HG02884 (cell line): ENCODE measurements around the gene PIP5K1C.

Experiments used
- ATAC-seq: cut with Tn5 transposase; IDR thresholded peaks from one replicate; pipeline ENCODE4 v1.9.1; 2021; ENCODE audit warnings: mild to moderate bottlenecking, moderate library complexity; ENCODE audit not compliant: unreplicated experiment

Gene PIP5K1C

DNA sequence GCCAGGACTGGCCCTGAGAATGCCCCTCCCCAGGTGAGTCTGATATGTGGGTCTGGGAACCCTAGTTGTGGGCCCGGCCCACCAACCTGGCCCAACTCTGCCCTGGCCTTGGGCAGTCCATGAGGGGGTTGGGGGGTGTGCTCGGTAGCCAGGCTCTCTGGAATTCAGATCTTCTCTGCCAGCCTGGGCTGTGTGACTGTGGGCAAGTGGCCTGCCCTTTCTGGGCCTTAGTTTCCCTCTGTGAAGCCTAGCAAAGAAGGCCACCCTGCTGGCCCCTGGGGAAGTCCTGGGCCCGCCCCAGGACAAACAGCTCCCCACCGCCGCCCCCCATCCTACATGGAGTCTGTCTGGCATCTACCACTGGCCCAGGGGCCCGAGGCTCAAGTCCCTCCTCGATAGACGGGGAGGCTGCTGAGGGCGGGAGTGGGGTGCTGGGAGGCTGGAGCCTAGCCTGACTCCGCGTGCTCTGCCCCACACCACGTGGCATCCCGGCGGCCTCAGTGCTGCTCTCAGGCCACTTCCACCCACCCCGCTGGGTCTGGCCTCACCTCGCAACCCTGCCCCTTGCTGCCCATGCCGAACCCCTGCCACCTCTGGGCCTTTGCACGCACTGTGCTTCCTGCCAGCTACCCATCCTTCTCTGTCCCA lies 85.3 kb downstream of the PIP5K1C start:
- ATAC-seq, result no peak

DNA sequence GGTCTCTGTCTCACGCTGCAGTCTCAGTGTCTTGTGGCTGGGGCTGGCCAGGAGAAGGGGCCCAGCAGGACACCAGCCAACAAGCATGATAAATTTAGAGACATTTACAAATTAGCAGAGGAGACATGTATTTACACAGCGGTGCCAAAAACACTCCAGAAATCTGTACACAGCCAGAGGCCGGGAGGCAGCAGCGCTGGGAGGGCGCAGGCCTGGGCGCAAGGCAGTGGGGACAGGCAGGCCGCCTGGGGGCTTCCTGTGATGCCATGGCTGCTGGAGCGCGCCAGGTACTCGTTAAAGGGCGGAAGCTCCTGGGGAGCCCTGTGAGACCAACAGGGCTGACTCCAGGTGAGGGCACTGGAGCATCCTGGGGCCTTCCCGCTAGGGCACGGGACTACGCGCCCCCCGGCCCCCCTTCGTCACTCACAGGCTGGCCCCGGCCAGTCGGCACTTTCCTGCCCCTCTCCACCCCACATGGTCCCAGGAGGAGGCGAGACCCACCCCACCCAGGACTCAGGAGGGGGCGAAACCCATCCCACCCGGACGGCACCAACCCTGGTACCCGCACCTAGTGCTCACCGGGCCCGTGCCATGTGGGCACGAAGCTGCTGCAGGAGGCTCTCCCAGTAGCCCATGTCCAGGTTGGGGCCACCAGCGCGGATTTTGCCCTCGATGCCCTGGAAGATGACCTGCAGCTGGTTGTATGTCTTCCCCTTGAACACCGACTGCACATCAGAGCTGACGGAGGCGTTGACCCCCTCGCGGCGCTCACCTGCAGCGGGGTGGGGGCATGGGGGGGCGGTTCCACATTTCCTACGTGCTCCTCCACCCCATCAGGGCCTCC lies 86.2 kb downstream of the PIP5K1C start:
- no peak for ATAC-seq

DNA sequence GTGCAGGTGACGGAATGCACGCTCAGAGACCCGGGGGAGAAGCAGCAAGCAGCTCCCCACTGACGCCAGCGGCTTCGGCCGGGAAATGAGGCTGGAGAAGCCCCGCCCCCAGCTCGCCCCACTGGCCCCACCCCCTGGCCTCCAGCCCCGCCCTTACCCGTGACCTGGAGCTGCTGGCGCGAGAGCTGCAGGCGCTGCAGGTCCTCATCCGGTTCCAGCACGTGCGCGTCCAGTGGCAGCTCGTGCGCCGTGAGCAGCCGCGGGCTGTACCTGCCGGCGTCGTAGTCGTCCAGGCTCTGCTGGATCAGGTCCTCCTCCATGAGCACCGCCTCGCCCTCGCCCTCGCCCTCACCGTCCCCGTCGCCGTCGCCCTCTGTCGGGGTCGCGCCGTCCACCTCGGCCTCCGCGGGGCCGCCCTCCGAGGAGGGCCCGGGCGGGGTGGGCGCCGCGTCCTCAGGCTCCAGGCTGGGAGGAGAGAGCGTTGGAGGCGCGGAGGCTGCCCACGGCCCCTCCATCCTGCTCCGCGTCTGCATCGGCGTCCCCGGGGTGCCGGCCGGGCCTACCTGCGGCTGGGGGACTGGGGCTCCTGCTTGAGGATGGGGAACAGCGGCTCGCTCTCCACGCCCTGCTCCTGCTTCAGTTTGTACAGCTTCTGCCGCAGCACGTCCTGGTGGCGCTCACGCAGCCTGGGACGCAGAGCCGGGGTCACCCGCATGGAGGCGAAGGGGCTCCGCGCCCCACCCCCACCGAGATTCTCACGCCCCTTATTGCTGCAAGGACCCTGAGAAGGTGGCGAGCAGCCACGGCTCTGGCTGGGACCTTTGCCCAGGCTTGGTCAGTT lies 87.1 kb downstream of the PIP5K1C start:
- ATAC-seq, result no peak

DNA sequence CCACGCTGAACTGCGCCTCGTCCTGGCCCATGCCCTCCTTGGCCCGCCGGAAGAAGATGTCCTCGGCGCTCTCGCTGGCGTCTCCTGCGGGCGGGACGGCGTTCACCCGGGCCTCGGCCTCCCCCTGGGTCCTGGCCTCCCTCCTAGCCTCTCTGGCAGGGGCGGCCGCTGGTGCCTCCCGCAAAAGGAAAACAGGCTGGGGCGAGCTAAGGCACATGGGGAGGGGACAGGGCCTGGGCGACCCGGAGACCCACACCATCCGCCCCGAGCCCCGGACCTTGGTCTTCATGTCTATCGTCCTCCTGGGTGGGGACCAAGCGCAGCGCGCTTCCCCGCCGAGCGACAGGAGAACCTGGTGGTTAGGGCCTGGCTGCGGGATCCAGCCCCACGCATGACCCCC lies 87.9 kb downstream of the PIP5K1C start:
- no peak for ATAC-seq

DNA sequence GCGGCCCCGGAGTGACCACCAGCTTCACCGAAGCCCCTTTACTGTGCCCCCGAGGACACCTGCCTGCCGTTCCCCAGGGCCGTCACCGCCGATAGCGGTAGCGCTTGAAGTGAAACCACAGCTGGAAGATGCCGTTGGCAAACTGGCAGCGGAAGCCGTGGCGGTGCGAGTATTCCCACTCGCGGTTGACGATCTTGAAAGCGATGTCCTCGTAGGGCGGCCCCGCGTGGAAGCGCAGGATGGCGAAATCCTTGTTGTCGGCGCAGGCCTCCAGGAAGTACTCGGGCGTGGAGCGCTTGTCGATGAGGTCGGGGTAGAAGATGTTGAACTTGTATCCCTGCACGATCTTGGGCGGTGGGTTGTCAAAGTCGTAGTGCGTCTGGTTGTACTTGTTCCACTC lies 88.4 kb downstream of the PIP5K1C start:
- no peak for ATAC-seq

DNA sequence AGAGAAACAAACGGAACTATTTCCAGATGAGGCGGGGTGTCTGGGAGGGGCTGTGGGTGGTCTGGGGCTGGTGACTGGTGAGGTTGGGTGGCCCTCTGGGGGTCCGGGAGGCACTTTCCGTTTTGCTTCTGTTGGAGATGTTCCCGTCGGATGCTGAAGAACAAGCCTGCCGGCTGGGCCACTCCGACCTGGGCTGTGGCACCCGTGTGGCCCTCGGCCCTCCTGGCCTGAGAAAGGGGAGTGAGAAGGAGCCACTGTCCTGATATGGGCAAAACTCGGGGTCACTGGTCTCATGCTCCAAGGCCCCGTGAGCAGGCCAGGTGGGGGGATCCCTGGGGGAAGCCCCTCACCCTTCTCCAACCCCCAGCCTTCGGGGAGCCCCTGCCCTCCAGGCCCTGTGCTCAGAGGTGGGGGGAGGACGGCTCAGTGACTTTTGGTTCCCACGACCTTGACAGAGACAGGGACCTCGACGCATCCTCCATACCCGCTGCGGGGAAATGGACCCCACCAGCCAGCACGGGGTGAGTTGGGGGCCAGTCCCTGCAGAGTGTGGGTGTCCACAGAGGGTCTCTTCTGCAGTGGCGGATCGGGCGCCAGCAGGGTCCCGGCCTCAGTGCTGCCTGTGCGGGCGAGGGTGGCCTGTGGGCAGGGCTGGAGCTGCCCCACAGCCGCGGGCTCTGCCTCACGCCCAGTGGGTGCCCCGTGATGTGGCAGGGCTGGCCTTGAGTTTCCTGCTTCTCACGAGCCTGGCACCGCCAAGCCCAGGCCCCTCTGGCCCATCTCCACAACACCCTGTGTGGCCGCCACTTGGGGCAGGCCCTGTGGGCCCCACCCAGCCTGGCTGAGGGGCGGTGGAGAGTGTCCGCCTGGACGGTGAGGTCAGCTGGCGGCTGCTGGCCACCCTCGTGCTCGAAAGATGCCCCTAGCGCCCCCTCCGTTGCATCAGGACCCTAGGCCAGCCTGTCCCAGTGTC lies 89.2 kb downstream of the PIP5K1C start:
- no peak for ATAC-seq

DNA sequence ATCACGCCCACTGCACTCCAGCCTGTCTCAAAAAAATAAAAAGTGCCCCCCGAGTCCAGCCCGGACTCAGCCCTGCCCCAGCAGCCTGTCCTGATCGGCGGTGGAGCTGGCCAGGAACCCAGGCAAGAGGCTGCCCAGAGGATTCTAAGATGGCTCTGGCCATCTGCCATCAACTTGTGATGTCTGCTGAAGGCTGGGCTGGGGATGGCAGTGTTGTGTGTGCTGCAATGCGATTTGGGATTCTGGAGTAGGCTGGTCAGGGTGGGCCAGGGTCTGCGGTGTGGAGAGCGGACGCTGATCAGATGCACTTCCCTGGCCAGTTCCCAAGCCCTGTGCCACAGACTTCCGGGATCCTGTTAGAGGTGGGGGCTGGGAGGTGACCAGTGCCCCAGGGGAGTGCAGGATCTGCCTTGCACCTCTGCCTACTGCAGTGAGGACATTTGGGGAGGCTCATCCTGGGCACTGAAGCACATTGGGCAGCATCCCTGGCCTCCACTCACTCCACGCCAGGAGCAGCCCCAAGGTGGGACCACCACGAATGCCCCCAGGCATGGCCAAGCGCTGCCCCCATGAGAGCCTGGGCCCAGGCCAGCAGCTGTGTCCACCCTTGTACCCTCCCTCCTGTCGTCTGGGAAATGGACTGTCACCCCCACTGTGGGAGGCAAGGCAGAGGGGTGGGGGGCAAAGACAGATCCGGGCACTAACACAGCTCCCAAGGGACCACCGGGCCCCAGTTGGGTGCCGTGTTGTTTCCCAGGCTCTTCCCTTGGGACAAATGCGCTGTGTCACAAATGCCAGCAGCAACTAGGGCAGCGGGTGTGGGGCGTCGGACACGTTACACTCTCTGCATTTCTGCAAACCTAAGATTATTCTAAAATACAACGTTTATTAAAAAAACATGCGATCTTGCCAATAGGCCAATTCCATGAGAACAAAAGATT lies 90.2 kb downstream of the PIP5K1C start:
- no peak for ATAC-seq

DNA sequence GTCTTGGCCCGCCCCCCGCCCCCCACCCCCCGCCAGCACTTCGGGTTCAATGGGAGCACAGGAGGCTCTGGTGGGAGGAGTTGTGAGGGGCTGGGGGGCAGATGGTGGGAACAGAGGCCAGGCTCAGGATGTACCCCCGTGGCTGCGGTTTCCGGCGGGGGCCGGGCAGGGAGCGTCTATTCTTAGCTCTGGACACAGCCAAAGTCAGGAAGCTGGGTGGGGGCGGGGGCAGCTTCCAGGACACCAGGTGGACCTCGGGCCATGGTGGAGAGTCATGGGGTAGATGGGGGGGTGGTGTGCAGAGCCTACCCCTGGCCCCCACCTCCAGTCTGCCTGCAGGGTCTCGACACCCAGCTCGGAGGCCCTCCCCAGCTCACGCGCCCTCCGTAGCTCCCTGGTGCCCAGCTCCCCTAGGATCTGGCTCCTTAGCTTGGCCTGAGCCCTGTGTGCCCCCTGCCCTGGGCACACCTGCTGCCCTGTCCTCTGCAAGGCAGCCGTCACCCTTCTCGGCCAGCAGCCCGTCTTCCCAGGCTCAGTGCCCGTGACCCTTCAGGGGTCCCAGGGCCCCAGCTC lies 91.4 kb downstream of the PIP5K1C start:
- ATAC-seq, result no peak

DNA sequence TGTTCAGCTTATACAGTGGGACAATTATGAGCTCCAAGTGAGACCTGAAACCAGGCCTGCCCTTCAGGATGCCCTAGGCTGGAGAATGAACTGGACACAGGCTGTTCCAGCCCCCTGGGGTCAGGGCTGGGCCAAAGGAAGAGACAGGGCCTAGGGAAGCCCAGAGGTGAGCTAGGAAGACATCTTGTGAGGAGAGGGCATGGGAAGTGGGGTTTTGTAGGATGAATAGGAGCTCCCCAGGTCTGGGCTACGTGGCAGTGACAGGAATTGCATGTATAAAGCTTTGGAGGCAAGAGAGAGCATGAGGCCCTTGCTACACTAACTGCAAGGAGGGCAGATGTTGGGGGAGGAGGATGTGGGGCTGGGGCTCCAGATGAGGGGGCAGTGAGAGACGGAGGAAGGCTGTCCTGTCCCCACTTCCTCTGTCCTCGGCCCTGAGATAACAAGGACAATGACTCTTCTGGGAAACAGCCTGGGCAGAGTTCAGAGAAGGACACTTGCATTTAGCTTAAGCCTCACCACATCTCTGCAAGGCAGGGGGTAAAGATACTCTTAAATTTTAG lies 92.1 kb downstream of the PIP5K1C start:
- ATAC-seq, result no peak

DNA sequence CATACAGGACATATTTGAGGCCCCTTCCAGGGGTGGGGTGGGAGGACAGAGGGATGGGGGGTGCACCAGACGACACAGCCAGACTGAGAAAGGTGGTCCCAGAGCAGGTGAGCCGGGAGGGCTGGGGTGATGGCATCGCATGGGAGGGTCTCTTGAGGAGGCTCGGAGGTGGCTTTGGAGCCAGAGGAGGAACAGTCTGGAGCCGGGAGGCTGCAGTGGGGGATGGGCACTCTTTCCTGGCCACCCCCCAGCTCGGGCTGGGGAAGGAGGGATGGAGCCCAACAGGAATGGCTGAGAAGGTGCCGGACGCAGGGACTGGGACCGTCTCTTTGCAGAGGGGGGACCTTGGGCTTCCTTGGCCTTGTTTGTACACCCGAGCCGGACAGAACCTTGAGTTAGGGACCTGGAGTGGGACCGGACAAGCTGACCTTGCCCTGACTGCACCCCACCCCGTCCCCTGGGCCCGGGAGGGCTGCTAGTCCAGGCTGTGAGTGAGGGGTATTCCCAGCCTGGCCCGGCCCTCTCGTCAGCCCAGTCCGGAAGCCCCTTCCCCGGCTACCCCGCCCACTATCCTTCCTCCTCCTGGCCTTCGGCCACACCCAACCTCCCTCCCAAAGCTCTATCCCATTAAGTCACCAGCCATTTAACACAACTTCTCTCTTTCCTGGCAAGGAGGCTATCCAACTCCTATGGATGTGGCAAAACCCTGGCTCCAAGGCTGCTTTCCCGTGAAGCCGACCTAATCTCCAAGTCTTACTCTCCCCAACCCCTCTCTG lies 92.8 kb downstream of the PIP5K1C start:
- ATAC-seq, result no peak

DNA sequence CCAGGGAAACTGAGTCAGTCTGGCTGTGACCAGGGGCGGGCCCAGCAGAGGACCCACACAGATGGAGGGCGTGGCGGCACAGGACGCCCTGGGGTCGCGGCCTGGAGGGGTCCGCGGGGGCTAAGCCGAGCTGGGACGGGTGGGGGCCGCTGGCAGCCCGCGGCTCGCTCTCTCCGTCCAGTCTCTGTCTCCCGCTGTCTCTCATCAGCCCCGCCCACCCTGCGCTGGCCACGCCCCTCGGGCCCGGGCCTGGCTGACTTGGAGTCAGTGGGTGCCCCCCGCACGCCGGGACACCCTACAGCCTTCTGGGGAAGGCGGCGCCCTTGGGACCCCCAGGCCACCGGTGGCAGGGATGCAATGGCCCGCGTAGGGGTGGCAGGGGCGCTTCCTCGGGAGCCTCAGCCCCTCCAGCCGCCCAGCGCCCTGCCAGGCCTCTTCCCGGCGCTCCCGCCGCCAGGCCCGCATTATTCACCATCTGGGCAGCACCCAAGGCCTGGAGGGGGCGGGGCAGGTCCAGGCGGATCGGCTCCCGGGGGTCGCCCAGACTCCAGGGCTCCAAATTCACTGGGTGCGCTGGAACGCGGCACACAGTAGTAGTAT lies 93.5 kb downstream of the PIP5K1C start, which contains the start of gene TBXA2R:
Gene TBXA2R (minus strand): TSS at position 186 of the 600 bp plus-strand sequence. CDS start 6,241 bp downstream, outside the sequence.
- no peak for ATAC-seq

DNA sequence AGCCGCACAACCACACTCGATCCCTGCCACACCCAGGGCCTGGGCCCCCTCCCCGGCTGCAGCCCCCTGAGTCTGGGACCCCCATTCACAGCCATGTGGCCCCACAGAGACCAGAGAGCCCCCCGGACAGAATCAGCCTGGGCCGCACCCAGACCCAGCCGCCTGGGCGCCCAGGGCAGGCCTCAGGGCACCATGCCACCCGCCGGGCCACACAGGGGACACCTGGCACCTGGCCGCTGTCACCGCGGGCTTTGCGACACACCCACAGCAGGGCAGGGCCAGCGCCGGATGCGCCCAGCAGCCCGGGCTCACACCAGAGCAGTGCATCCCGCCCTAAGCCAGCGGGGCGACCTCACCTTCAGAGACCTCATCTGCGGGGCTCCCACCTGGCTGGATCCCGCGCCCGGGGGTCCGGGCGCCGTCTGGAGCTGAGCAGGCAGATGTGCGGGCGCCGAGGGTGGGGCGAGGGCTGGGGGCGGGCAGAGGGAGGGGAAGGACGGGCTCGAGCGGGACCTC lies 94.0 kb downstream of the PIP5K1C start:
- no peak for ATAC-seq

DNA sequence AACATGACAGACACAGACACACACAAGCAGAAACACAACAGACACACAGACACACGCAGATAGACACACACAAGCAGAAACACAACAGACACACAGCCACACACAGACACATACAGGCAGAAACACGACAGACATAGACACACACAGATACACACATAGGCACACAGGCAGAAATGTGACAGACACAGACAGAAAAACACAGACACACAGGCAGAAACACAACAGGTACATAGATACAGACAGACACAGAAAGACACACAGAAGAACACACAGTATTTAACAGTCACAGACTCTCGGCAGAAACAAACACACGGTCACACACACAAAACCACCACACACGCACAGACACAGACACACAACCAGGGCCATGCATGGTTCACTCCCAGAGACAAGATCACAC lies 94.5 kb downstream of the PIP5K1C start:
- no peak for ATAC-seq

DNA sequence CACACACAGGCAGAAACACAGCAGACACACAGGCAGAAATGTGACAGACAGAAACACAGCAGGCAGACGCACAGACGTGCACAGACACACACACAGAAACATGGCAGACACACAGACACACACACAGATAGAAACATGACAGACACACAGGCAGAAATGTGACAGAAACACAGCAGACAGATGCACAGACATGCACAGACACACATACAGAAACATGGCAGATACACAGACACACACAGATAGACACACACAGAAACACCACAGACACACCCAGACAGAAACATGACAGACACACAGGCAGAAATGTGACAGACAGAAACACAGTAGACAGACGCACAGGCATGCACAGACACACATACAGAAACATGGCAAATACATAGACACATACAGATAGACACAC lies 94.9 kb downstream of the PIP5K1C start:
- no peak for ATAC-seq

DNA sequence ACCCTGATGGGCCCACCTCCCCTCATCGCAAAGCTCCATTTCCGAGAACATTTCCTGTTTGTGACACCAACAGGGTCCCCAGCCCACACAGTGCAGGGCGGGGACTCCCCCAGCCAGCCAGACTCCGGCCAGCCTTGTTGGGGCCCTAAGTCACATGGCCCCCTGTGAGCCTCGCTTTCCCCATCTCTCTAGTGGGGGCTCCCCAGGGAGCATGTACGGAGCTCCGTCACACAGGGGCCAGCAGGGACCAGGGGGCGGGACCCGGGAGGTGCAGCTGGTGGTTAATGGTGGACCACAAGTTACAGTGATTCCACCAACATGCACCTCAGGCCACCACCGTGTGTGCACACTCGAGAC lies 95.3 kb downstream of the PIP5K1C start:
- no peak for ATAC-seq

DNA sequence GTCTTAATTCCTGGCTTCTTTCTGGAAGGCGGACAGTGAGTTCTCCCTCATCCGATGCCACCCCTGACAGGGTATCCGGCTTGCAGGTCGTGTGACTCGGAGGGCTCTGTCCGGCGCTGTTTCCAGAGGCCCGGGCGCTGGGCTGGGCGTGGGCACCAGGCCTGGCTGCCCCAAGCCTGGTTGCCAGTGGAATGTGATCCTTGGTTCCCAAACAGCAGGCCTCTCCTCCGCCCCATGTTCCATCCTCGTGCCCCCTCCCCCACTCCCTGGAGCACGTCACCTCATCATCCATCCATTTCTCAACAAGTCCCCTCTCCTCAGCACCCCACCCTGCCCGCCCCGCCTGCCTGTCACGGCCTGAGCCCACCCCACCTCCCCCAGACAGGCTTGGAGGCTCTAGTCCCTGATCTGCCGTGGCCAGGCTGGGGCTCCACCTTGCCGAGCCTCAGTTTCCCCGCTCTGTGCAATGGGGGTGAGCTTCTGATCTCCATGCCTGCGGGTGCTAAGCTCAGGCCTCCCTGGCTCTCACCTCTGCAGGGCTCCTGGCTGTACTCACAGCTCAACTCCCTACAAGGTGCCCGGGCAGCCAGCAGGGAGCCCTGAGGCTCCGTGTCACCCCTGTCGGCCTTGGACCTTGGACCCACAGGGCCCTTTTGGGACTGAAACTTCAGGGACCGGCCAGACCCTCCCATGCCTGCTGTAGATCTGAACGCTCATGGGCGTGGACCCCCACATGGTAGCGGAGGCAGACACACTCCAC lies 95.9 kb downstream of the PIP5K1C start:
- no peak for ATAC-seq
